Stimulated activated CD4-positive, alpha-beta T cell treated with anti-CD3 and anti-CD28 coated beads, Interleukin-1b, Interleukin-23, amount 100 ng/mL, for 48 hours (primary cell): Measurements from ENCODE around the gene LIPG.
"Not testable (repeated sequence)": the region's sequence is repeated elsewhere in the genome, so short reads cannot be mapped to it uniquely, and the experiment has no call there.

ENCODE experiments used
- DNase-seq: peaks from one replicate; pipeline ENCODE4 v3.0.0-alpha.2; 2020

Gene LIPG

DNA sequence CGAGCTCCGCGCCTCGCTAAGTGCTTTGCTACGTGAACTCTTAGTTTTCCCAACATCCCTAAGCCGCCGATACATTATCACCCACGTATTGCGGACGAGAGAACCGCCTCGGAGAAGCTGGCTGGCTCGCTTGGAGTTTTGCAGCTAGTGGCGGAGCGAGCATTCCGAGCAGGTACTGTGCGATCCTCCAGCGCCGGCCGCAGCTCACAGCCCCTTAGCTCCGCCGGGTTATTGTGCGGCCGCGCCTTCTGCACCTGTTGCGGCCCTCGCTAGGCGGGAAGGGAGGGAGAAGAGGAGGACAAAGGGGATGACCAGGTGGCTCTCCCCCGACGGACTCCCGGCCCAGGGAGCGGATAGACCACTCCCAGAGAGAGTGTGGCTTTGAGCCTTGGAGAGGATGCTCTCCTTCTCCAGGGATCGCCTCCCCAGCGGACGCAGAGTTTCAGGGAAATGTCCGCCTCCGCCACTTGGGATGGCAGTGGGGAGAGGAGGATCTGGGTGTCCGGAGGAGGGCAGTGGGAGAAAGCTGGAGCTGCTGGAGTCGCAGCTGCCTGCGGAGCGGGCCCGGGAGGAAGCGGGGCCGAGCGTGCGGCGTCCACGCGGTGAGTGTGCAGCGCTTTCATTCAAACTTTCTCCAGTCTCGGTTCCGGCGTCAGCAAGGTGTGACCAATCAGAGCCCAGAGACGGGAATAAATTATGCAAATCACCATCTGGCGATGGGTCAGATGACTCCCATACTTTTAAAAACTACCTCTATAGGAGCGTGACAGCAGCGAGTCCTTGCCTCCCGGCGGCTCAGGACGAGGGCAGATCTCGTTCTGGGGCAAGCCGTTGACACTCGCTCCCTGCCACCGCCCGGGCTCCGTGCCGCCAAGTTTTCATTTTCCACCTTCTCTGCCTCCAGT, at the start of gene LIPG:
LIPG (plus strand) TSS at position 769 of the 905 bp plus-strand sequence. CDS start 252 bp downstream, outside the sequence.
- DNase-seq, result peak; percentile 67

DNA sequence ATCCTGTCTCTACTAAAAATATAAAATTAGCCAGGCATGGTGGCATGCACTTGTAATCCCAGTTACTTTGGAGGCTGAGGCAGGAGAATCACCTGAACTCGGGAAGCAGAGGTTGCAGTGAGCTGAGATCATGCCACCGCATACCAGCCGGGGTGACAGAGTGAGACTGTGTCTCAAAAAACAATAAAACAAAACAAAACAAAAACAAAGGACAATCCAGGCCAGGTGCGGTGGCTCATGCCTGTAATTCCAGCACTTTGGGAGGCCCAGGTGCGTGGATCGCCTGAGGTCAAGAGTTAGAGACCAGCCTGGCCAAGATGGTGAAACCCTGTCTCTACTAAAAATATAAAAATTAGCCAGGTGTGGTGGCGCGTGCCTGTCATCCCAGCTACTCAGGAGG, 49.0 kb upstream of the LIPG start:
- not testable (repeated sequence) for DNase-seq

DNA sequence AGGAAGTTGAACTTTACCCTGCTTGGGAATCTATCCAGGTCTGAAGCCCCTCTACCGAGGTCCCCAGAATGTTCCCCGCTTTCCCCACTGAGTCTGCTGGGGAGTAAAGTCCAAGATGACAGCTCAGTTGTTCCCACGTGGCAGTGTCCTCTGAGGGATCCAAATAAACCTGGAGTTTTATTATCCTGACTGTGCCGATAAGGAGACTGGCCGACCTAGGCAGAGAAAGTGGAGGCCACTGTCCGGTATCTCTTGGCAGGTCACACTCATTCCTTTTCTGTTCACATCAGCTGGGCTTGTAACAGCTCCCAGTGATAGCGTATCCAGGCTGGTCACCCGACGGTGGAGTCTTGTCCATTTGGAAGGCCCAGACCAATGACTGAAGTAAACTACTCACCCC, 47.3 kb upstream of the LIPG start:
- no peak for DNase-seq

DNA sequence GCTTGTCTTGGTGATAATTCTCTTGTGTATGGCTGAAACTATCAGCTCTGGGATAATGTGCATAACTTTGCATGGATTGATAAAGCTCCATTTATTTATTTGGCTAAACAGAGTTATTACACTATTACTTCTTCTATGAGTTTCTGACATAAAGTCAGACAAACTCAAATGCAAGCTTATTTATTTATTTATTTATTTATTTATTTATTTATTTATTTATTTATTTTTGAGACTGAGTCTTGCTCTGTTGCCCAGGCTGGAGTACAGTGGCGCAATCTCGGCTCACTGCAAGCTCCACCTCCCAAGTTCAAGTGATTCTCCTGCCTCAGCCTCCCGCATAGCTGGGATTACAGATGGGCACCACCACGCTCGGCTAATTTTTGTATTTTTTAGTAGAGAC, 46.9 kb upstream of the LIPG start:
- not testable (repeated sequence) for DNase-seq

DNA sequence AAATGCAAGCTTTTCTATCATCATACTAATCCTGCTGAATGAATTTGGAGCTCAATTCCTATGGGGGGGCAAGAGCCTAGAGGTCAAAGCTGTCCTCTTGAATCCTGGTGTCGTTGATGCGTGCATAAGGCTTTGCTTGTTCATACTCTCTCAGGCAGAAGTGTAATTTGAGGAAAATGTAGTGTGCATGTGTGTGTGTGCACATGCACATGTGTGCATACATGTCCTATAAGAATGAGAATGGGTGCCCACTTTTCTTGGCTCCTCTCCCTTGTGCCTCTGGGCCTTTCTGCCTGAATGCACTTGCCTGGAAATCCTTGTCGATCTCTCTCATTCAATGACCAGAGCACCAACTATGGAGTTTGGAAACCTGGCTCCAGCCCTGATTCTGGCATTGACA, 46.3 kb upstream of the LIPG start:
- DNase-seq, result no peak

DNA sequence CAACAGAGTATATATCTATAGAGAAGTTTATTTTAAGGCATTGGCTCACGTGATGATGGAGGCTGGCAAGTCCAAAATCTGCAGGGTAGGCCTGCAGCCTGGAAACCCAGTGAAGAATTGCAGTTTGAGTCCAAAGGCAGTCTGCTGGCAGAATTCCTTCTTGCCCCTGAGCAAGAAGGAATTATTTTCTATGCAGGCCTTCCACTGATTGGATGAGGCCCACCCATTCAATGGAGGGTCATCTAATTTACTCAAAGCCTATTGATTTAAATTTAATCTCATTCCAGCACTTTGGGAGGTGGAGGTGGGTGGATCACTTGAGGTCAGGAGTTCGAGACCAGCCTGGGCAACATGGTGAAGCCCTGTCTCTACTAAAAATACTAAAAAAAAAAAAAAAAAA, 44.4 kb upstream of the LIPG start:
- DNase-seq, result no peak

DNA sequence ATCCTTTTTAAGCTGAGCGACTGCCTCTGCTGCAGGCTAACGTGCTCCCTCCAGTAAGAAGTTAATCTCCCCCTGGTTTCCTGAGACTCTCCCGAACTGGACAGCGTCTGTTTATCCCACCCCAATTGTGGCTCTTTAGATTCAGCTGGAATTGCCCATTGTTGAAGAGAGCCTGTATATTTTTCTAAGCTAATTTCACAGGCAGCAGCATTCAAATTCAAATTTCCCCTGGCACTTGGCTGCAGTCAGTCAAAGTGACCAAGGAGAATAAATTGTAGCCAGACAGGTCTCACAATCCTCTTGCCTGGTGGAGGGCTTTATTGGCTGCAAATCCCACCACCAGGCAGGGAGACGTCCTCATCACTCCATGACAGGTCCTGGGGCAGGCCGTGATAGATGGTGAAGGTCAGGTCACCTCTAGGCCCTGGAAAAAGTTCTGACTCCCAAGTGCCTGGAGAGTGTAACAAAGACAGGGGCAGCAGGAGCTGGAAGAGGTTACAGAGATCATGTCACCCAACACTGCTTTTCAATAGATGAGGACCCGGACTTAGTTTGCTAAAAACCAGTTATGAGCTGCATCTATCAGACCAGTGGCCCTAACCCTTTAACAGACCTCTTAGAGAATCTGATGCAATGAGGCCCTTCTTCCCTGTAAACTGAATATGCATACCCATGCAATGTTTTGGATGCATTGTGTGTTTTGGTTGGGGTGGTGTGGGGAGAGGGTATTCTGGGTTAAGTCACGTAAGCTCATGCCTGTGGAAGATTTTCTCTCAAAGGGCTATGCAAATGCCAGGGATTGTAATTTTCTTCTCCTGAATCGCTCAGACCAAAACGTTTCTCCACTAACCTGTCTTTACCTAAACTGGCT, 42.5 kb upstream of the LIPG start:
- no peak for DNase-seq

DNA sequence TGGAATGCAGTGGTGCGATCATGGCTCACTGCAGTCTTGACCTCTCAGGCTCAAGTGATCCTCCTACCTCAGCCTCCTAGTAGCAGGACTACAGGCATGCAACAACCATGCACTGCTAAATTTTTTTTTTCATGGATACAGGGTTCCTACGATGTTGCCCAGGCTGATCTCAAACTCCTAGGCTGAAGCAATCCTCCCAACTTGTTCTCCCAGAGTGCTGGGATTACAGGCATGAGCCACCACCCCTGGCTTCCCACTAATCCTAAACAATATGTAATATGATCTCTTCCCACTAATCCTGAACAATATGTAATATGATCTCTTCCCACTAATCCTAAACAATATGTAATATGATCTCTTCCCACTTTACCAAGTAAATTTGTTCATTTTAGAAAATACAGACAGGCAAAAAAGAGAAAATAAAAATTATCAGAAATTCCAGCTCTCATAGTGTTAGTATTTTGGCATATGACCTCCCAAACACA, 41.2 kb upstream of the LIPG start:
- DNase-seq, result no peak

DNA sequence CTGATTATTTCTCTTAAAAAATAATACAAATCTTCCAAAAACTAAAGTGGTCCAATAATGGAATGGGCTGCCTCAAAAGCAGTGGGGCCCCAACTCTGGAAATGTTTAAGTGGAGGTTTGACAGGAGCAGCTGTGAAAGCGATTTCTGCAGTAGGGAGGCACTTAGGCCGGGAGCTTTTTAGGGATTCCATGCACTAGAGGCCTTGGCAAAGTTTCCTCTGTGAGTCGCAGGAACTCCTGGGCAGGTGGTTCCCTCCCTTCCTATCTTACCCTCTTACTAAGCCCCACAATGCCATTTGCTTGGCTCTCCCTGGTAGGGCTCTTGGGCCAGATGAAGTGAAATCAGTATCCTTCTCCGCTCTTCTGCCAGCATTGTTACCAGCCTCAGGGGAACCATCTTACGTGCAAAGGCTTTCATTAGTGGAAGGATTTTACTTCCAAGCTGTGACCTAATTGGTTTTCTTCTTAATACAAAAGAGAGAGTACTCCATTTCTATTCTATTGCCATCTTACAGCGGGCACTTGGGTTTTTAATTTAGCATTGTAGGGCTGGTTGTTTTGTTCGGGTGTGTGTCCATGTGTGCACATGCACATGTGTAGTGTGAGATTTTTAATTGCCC, 40.5 kb upstream of the LIPG start:
- no peak for DNase-seq

DNA sequence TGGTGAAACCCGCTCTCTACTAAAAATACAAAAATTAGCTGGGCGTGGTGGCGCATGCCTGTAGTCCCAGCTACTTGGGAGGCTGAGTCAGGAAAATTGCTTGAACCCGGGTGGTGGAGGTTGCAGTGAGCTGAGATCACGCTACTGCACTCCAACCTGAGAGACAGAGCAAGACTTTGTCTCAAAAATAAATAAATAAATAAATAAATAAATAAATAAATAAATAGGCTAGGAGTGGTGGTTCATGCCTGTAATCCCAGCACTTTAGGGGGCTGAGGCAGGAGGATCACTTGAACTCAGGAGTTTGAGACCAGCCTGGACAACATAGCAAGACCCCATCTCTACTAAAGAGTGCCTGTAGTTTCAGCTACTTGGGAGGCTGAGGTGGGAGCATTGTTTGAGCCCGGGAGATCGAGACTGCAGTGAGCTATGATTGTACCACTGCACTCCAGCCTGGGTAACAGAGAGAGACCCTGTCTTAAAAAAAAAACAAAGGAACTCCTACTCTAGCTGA, 38.2 kb upstream of the LIPG start:
- not testable (repeated sequence) for DNase-seq

DNA sequence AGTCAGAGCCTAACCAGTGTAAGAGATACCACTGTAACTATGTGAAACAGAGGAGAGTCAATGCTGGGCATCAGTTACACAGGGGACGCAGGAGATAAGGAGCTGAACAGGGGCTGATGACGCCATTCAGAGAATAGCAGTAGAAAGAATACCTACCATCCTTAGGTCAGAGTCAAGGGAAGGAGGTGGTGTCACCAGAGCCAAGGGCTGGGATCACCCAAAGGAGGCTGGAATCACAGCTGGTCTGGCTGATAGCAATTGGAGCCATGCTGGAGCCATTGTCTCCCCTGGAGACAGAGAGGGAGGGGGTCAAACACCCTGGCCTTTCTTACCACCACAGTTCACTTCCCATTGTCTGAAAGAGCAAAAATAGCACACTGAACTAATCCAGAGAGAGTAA, 37.5 kb upstream of the LIPG start:
- no peak for DNase-seq

DNA sequence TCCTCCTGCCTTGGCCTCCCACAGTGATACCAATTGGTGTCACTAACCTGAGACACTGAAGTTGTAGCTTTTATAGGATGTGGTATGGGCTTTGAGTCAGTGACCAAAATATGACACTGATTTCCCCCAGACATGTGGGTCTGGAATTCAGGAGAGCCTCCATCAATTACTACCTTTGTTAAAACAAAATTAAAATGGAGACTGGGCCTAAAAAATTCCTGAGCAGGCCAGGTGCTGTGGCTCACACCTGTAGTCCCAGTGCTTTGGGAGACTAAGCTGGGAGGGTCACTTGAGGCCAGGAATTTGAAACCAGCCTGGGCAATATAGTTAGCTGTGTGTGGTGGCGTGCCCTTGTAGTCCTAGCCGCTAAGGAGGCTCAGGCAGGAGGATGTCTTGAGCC, 36.9 kb upstream of the LIPG start:
- DNase-seq, result no peak

DNA sequence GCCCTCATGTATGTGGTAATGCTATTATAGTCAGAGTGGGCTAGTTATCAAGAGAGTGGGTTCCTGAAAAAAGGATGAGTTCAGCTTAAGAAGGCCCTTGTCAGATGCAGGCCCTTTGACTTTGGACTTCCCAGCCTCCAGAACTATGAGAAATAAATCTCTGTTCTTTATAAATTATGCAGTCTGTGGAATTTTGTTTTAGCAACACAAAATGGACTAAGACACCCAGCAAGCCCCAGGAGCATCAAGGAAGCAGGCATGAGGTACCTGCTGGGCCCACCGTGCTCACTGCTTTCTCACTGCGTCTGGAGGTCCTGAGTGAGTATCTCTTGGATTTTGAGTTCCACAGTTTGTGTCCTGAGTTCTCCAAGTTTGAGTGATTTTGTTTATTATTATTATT, 35.9 kb upstream of the LIPG start:
- DNase-seq, result no peak

DNA sequence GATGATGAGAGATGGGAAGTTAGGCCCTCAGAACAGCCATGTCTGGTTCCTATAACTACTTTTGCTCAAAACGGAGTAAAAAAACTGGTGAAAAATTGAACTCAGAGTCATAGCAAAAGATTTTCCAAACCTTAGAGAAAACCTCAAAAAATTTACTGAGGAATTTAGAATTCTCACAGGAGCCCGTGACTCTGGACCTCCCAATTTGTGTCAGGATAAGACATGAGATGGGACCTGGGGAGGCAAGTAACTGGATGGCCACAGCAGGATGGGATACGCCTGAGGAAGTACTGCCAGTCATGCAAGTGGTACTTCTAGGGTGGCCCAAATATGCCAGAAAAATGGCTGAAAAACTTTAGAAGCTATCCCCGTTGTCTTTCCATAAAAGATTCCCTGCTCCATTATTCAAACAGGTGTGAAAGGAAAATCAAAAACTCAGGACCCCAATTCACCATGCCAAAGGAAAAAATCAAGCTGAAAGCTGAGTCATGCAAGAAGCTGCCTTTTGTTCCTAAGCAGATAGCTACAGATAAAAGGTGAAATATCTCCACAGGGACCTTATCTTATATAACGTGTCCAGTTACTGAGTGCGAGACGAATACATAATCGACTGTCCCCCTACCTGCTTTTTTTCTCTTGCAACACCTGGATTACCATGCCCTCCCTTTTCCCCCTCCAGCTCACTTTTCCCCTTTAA, 34.1 kb upstream of the LIPG start:
- DNase-seq, result no peak

DNA sequence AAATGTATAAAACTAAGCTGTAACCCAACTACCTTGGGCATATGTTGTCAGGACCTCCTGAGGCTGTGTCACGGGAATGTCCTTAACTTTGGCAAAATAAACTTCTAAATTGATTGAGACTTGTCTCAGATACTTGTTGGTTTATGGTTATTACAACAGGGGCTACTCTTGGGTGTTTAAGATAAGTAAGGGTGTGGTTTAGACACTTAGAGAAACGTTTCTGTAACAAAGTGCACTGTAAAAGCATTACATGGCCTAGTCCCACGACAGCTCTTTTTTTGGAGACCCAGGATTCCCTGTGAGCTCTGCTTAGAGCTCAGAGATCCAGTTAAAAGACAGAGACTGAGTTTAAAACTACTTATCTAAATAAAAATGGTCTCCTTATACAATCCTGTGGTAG, 32.3 kb upstream of the LIPG start:
- no peak for DNase-seq

DNA sequence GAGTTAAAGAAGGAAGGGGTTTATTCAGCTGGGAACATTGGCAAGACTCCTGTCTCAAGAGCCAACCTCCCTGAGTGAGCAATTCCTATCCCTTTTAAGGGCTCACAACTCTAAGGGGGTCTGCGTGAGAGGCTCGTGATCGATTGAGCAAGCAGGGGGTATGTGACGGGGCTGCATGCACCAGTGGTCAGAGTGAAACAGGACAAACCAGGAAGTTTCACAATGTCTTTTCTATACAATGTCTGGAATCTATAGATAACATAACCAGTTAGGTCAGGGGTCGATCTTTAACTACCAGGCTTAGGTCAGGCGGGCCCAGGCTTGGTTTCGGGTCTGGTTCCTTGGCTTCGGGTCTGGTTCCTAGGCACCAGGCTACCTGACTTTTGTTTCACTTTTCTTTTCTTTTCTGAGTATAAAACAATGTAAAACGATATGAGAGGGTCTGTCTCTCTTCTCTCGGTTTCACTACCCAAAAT, 30.1 kb upstream of the LIPG start:
- DNase-seq, result no peak

DNA sequence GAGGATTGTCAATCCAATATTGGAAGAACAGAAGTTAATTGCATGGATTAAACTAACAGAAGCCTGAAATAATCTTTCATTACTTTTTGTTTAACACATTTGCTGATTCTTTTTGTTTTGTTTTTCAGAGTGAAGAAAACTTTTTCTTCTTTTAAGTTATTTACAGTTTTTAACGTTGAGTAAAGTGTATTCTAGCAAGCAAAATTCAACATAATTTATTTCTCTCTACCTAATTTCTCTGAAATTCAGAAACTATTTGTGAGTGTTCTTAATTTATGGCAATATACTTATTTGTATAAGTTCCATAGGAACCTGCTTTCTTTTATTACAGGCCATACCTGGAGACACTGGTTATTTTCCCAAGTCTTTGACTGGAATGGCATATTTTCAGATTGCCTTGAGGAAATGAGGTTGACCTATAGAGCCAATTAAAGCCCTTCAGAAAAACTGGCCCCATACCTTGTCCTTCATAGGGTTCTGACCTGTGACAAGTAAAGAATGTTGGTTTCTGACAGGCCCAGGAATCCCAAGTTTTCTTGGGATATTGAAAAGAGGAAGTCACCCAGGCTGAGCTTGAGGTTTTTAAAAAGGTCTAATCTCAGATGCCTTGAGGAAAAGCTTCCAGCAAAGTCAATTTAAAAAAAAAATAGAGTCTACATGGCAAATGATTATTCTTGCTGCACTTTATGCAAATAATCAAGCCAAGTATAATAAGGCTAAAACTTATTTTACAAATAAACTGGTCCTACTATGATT, 26.8 kb upstream of the LIPG start:
- no peak for DNase-seq

DNA sequence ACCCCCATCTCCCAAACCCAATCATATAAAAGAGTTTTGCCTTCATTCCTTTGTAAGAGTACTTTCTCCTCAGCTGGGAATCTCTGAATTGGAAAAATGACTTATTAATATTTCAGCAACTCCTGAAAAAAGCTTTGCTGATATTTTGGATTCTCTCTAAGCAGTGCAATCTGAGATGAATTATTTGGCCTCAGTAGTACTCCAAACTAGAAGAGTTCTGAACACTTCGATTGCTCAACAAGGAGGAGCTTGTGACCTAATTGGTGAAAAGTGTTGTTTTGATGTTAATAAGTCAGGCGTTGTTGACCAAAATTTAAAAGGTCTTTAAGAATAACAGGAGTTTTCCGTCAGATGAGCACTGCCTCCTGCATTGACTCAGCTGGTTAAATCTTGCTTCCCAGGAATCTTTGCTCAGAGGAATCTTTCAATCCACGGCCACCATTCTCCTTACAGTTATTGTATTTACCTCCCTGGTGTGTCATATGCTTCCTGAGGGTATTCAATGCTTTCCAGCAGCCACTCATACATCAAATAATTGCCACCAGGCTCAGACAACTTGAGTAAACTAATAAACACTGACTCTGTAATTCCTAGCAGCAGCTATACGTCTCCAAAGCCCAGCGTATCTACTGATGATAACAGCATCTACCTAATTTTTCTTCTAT, 24.5 kb upstream of the LIPG start:
- DNase-seq, result no peak

DNA sequence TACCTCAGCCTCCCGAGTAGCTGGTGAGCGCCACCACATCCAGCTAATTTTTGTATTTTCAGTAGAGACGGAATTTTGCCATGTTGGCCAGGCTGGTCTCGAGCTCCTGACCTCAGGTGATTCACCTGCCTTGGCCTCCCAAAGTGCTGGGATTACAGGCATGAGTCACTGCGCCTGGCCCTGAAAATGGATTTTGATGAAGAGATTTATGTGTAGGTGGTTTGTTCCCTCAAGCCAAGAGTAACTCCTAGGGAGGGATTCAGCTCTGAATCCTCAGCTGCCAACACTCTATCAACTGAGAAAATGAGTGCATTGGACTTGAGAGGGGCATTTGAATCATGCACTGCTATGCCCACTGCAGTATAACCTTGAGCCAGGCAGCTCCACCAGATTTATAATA, 17.5 kb upstream of the LIPG start:
- no peak for DNase-seq

DNA sequence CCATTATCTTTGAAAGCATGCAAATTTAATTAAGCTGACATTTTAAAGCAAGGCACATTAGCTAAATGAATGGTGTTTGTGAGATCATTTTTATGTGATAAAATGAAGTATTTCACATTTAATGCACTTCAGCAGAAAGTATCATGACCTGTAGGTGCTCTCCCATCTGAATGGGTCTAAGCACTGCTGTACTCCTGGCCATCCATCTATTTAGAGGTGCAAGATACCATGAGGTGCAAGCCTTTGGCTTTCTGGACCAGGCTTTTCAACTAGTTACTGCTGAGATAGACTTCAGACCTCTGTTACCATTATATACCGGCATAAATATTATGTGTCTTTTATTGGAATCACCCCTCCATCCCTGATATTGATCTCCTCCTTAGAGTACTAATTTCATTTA, 15.6 kb upstream of the LIPG start:
- no peak for DNase-seq

DNA sequence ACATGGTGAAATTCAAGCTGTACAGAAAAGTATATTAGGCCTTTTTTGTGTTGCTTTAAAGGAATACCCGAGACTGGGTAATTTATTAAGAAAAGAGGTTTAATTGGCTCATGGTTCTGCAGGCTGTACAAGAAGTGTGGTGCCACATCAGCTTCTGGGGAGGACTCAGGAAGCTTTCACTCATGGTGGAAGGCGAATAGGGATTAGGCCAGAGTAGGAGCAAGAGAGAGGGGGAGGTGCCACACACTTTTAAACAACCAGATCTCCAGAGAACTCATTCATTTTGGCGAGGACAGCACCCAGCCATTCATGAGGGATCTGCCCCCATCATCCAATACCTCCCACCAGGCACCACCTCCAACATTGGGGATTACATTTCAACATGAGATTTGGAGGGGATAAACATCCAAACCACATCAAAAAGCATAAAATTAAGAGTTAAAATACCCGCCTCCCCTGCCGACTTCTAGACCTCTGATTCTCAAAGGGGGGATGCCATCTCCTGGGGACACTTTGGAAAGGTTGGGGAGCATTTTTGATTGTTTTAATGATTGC, 15.1 kb upstream of the LIPG start:
- DNase-seq, result no peak
